Cerebellar nuclear complex (tissue), 1 donor: ENCODE results near the gene CAPN6.

Source experiments
- DNase-seq, 2 experiments: peaks; one replicate each; lab custom pipeline; 2025; lab: John Stamatoyannopoulos, UW

Gene CAPN6, protein sequence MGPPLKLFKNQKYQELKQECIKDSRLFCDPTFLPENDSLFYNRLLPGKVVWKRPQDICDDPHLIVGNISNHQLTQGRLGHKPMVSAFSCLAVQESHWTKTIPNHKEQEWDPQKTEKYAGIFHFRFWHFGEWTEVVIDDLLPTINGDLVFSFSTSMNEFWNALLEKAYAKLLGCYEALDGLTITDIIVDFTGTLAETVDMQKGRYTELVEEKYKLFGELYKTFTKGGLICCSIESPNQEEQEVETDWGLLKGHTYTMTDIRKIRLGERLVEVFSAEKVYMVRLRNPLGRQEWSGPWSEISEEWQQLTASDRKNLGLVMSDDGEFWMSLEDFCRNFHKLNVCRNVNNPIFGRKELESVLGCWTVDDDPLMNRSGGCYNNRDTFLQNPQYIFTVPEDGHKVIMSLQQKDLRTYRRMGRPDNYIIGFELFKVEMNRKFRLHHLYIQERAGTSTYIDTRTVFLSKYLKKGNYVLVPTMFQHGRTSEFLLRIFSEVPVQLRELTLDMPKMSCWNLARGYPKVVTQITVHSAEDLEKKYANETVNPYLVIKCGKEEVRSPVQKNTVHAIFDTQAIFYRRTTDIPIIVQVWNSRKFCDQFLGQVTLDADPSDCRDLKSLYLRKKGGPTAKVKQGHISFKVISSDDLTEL

DNA sequence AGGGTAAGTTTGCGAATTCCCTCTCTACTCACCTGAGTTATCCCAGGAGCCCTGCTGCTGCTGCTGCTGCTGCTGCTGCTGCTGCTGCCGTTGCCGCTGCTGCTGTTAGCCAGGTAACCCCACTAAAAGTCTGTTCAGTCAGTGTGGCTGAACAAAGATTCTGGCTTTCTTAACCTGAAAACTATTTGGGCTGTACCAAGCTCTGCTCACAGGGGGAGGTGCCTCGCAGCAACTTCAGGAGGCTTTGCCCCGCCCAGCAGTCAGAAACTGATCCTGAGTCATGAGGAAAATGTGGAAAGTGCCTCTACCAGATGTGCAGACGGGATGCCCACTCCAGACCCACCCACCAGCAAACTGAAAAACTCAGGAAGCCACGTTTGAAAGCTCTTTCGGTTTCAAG lies at the start of gene CAPN6:
TSS of gene CAPN6 (minus strand) at position 145 of the 400 bp plus-strand sequence. CDS start 6,547 bp downstream, outside the sequence.
- DNase-seq: no peak

DNA sequence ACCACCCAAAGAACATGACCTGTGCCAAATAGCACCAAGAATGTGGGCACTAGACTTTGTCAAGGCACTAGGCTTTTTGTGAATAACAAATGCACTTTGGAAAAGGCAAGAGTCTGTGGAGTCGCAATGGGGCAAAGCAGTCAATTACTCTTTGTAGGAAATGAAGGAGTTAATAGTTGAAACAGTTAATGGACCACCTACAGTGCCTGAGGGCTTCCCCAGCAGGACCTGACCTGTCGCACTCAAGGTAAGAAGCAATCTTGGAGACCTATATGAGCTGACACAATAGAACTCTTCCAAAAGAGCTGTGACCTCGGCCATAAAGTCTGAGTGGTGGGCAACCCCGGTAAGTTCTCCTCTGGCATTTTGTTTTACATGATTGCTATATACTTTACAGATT lies 49.2 kb upstream of the CAPN6 start:
- no peak for DNase-seq

DNA sequence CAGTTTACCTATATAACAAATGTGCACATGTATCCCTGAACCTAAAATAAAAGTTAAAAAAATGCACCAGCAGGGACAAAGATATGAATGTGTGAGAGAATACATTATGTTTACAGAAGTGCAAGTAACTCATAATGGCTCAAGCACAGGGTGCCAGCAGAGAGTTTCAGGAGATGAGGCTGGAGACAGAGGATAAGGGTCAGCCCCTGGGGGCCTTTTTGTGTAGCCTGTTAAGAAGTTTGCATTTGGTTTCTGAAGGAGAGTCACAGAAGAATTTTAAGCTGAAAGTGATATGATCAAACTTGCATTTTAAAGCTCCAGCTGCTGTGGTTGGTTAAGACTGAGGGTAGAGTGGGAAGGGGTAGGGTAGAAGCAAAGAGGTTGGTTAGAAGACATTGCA lies 48.6 kb upstream of the CAPN6 start:
- DNase-seq: no peak

DNA sequence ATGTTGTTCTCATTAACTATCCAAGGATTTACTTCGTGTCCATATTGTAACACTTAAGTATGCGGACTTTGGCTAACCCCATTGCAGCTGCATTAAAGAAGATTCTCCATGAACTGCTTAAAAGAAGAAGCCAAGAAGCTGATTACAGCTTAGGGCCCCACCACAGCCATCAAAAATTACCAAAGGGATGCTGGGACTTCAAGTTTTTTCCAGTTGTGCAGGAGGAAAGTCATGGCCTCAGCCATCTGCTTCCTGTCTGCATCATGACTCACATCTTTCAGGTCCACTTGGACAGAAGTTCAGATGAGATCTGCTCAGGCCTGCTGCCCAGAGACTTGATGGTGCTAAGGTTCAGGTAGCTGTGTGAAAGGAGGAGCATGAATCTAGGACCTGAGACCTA lies 38.8 kb upstream of the CAPN6 start:
- no peak for DNase-seq

DNA sequence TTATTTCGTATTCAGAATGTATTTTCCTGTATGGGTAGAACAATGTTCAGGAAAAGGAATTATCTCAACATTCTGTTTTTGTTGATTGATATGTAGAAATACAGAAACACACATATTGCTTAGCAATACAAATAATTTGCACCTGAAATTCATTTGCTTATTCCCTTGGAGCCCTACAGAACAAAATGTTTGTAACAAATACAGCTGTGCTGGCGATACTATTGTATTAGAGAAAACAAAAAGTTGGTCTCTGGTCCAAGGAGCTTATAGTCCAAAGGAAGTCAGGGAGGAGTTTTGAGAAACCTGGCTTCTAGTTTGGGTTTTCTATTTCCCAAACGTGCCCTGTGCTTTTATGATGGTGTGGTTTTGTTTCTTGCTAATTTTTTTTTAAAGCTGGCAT lies 37.8 kb upstream of the CAPN6 start:
- DNase-seq: no peak

DNA sequence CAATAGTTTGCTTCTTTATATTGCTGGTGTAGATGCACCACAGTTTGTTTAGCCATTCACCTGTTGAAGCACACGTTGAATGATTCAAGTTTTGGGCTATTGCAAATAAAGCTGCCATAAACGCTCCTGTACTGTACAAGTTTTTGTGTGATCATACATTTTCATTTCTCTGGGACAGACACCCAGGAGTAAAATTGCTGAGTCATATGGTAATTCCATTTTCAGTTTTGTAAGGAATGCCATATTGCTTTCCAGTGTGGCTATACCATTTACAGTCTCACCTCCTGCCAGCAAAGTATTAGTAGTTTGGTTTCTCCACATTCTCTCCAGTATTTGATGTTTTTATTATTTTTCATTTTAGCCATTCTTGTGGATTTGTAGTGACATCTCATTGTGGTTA lies 32.0 kb upstream of the CAPN6 start:
- no peak for DNase-seq

DNA sequence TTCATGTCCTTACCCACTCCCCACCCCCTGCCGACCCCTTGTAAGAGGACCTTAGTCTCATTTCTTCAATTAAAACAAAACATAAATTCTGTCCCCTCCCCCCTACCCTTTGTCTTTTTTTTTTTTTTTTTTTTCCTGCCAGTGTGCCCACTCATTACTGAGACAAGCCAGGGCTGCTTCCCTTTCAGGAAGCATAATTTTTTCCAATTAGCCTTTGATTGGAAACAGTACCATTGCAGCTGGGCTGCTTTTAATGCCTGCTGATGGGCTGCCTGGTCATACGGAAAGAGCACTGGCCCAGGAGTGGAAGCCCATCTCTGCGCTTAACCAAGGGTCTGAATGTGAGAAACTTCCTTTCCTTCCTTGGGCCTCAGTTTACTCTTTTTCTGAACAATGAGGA lies 18.6 kb upstream of the CAPN6 start:
- DNase-seq: no peak

DNA sequence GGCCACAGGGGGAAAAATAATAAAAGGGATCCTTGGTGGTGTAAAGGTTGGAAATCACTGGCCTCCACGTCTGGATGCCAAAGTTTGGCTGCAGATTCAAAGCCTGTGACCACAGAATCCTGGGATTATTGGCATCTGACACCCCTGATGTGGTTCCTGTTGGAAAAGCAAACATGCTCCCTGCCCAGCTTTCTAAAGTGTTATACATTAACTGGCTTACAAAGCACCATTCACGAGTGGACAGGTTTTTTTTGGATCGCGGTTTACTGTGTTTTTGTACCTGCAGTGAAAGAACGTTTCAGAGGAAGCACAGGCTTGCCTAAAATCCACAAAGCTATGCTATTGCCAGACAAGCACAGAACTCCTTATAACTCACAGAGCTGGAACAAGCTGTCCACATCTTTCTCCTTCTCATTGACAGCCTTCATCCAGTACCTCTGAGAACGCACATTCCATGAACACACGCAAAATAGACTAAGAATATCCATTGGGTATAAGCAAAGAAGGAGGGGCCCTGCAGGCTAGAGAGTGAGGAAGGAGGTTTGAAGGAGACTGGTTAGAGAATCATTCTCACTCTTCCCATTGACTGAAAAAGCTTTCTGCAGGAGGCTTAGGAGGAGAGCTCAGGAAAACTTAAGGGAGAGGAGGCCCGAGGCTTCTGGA lies 14.5 kb upstream of the CAPN6 start:
- DNase-seq: no peak

DNA sequence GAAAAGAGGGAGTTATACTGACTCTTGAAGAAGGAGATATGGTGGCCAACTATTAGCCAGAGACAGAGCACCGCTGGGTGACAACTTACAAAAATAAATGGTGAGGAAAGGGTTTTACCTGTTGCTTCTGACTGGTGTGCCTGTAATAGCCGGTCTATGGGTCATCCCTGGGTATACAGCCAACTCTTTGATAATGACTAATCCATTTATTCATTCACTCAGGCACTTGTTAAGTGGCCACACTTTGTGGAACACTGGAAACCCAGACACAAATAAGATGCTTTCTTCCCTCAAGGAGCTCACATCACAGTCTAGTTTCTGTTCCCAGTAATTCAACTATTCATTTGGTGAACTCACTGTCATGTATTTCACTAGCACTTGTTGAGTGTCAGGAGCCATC lies 13.2 kb upstream of the CAPN6 start:
- no peak for DNase-seq

DNA sequence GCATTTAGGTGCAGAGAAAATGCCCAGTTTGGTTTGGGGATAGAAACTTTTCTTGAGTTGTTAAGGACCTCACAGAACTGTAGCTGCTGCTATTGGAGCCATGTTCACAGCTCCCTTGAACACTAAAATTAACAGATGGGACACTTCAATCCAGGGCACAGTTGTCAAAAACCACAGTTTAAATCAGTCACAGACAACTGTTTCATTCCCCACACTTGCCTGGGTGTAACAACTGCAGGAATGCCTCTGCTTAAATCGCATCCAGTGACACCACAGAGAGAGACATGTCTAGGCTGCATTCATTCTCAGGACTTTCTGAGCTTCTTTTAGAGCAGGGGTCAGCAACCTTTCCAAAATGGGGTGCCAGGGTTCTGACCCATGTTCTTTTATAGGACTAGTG lies 12.7 kb upstream of the CAPN6 start:
- DNase-seq: no peak

DNA sequence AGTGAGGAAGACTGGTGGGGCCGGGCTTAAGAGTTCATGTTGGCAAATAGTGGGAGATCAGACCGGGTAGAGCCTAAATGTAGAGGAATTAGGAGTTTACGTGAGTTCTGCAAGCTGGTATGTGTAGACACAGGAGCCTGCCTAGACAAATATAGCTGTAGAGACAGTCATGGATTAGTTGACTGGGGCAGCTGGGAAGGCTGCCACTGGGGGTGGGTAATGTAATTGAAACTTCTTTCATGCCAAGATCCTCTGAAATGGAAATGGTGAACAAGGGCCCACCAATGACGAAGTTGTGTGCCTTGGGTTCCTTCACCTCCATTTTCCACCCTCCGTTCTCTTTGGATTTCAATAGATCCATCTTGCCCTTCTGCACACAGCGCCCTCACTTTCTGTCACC lies 11.9 kb upstream of the CAPN6 start:
- DNase-seq: no peak

DNA sequence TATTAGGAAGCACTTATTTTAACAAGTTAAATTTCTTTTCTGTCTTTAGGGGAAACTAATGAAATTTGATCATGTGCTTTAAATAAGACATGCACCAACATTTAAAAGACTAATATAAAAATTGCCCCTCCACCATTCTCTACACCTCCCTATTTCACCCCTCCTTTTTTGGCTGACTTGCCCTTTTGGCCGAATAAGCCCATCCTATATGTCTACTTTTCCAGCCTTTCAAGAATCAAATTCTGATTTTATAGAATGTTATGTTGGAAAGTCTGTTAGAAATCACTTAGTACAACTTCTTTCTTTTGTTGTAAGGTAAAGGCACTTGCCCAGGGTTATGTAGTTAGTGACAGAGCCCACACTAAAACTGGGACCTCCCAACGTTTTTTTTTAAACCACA lies 1.8 kb downstream of the CAPN6 start:
- no peak for DNase-seq

DNA sequence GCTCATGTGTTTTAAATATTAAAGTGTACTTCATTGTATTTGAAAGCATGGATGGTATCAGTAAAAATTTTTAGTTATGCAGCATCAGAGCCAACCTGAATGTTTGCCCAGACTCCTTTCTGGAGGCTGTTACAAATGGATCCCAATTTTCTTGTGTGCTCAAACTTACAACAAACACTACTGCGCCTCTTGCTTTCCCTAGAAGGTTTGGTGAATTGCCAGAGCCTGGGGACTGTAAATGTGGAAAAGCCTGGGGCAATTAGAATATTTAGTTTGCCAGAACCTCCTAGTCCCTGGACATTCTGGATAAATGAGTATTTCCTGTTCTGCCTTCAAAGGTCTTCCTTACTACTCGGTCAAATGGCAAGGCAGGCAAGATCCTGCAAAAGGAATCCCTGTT lies 4.8 kb downstream of the CAPN6 start:
- no peak for DNase-seq

DNA sequence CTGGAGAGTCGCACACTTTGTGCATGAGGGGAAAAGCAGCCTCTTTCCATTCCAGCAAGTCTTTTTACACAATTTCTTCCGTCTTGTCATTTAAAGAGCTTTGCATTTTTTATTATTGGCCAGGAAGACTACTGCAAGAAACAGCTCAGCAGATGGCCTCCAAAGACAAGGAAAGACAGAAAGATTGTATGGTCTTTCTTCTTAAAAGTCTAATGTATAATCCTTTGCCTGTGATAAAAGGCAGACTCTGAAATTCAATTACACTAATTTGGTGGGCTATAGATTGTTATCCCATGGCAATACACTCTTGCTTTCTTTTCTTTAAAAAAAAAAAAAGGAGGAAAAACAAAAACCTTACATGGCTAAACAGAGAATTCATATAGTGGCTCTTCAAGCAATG lies 5.9 kb downstream of the CAPN6 start:
- no peak for DNase-seq

DNA sequence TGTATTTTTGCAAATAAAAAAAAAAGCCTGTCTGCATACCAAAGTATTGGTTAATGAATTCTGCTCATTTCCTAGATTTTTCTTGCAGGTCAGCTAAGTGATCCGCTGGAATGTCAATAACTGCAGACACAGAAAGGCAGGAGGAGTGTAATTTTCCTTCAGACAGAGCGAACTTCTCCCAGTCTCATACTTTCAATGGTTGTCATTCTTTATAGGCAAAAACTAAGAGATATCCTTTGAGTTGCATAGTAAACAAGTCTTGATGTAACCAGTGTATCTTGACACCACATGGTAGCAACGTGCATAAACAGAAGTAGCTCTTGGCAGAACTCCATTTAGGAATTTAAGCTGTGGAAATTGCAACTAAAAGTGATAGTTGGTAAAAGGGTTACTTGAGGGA lies 8.2 kb downstream of the CAPN6 start:
- DNase-seq: no peak

DNA sequence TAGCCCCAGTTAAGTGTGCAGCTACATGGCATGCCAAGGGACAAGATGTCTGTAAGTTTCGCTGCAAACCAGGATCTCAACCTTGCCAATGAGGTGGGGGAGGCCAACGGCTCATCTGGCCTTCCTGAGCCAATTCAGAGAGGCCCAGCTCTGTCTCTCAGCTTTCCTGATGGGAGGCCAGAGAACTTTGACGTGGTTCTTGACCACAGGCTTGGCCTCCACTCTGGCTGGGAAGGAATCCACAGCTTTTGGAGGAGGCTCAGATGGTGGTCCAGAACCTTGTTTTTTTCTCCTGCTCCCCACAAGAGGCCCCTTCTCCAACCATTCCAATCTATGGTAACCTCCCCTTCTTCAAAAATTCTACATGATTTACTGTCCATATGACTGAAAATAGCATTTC lies 9.8 kb downstream of the CAPN6 start:
- DNase-seq: no peak

DNA sequence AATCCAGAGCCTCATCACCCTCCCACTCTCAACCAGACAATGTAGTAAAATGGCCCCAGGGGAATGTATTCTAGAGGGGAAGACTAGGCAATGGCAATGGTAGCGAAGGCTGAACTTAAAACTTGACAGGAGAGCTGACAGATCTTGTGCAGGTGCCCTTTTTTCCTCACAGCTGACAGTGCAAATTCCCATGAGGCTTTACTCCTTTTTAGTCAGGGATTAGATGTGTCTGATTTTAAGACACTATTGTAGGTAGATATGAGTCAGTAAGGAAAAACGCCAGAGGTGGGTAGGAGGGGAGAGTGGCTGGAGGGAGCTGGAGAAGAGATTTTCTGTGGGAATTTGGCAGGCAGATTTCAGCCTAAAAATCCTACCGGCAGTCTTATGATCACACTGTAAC lies 10.7 kb downstream of the CAPN6 start:
- no peak for DNase-seq

DNA sequence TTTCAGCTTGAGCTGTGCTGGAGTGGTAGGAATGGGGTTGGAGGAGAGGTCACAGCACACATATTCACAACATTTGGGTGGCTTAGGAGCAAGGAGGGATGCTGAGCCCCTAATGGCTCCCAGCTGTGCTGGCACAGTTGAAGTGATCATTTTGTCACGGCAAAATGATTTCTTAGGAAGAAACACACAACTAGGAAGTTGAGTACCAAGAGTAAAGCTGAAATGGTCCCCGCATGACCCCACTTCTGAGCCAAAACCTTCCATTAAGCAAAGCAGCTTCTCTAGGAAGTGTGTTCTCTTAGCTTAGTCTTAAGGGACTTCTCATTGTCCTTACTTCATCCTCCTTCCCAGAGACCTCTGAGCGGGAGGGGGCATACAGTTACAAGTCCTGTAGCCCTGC lies 12.6 kb downstream of the CAPN6 start:
- no peak for DNase-seq

DNA sequence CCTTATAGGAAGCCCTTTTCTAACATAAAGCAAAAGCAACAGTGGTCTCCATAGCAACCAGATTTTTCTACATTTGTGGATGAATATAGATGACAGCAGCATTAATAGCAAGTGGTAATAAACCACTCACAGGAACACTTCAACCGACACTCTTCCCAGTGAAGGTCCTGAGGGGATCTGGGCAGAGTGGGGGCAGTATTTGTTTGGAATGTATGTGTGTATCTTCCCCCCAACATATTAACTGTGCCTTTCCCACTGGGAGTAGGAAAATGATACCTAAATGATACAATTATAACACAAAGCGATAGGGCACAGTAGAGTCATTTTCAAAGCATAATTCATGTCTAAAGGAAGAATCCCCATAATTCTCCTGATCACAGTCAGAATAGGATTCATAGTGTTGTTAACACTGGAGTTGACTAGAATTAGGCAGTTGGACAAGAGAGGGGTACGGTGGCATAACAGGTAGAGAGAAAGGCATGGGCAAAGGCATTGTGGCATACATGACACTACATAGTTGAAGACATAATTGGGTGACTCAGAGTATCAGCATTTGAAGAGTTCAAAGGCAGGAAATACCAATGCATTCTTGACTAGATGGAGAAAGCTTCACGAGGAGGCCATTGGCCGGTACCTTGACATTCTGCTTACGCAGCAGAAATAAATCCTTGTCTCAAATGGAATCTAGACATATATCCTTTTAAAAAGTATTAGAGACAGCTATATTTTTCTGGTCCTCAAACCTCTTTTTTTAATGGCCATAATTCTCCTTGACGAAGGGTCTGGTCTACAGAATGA lies 15.2 kb downstream of the CAPN6 start:
- no peak for DNase-seq

DNA sequence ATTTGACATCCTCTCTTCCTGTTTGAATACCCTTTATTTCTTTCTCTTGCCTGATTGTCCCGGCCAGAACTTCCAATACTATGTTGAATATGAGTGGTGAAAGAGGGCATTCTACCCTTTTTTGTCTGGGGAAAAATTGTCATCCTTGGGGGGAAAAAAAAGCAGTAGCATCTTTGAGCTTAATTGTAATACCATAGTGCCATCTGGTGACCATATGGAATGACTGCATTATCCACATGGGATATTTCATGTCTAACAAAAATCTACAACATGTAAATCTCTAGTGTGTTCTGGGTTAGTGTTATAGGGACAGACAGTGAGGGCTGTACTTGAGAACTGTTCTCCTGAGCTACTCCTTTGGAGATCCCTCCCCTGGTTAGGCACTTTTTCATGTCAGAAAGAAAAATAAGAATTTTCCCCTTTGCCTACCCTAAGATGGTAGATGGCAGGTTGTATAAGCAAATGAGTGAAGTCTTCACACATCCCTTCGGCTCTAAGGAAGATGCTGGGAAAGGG lies 26.0 kb downstream of the CAPN6 start:
- no peak for DNase-seq

DNA sequence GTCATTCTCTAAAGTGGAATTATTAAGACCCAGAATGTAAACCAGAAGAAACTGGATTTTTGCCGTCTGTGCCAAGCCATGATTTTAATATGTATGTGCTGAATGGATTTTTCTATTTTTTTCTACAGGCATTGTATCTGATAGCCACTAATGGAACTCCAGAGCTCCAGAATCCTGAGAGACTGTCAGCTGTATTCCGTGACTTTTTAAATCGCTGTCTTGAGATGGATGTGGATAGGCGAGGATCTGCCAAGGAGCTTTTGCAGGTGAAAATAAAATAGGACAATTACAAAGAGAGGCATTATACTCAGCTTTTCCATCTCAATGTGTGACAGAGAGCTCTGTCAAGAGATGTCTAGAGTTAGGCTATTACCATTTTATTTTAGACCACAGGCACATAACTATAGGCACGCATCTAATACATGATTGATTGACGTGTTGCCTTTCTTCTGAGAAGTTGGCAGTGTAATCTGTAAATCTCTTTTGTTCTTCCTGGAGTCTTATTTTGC lies 53.9 kb downstream of the CAPN6 start:
- DNase-seq: no peak

DNA sequence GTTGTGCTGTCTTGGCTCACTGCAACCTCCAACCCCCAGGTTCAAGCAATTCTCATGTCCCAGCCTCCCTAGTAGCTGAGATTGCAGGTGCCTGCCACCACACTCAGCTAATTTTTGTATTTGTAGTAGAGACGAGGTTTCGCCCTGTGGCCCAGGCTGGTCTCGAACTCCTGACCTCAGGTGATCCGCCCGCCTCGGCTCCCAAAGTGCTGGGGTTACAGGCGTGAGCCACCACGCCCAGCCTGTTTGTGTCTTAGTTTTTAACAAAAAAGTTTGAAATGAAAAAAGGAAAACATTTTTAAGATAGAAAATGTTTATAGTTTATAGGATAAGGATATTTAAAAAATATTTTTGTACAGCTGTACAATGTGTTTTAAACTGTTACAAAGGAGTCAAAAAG lies 62.4 kb downstream of the CAPN6 start:
- no peak for DNase-seq
